GM21423 (cell line): ENCODE data around the gene TANC1.
"Not testable (repeated sequence)": the region's sequence is repeated elsewhere in the genome, so short reads cannot be mapped to it uniquely, and the experiment has no call there.

ENCODE experiments used
- ATAC-seq: cut with Tn5 transposase; IDR thresholded peaks from one replicate; pipeline ENCODE4 v1.9.1; 2021; ENCODE audit warnings: mild to moderate bottlenecking, moderate library complexity; ENCODE audit not compliant: unreplicated experiment

Gene TANC1

GRCh38 chr2:159082119-159082518 is 113.7 kb downstream of the TANC1 start:
- ATAC-seq: no peak

GRCh38 chr2:159084384-159085370 is 116.2 kb downstream of the TANC1 start:
- no peak for ATAC-seq

GRCh38 chr2:159086342-159086741 is 117.9 kb downstream of the TANC1 start:
- no peak for ATAC-seq

- ATAC-seq: no peak
These were observed 118.4 kb downstream of the TANC1 start for GRCh38 chr2:159086826-159087225.

GRCh38 chr2:159088906-159089305 is 120.5 kb downstream of the TANC1 start:
- no peak for ATAC-seq

GRCh38 chr2:159089543-159089942 is 121.1 kb downstream of the TANC1 start:
- ATAC-seq: no peak

- ATAC-seq: no peak
These were observed 122.2 kb downstream of the TANC1 start for GRCh38 chr2:159090514-159091201.

GRCh38 chr2:159091381-159091780 is 122.9 kb downstream of the TANC1 start:
- ATAC-seq: no peak

- ATAC-seq: no peak
These were observed 123.5 kb downstream of the TANC1 start for GRCh38 chr2:159091976-159092375.

- ATAC-seq: no peak
These were observed 125.1 kb downstream of the TANC1 start for GRCh38 chr2:159093497-159093896.

GRCh38 chr2:159094173-159094737 is 125.8 kb downstream of the TANC1 start:
- no peak for ATAC-seq

- no peak for ATAC-seq
These were observed 127.4 kb downstream of the TANC1 start for GRCh38 chr2:159095813-159096212.

GRCh38 chr2:159096302-159096855 is 127.9 kb downstream of the TANC1 start:
- not testable (repeated sequence) for ATAC-seq

GRCh38 chr2:159096901-159097300 is 128.5 kb downstream of the TANC1 start:
- ATAC-seq: no peak

- no peak for ATAC-seq
These were observed 129.9 kb downstream of the TANC1 start for GRCh38 chr2:159098361-159098760.

GRCh38 chr2:159098921-159099411 is 130.5 kb downstream of the TANC1 start:
- ATAC-seq: no peak

- ATAC-seq: no peak
These were observed 133.5 kb downstream of the TANC1 start for GRCh38 chr2:159101755-159102489.

- ATAC-seq: no peak
These were observed 135.0 kb downstream of the TANC1 start for GRCh38 chr2:159103411-159103810.

GRCh38 chr2:159106109-159106508 is 137.7 kb downstream of the TANC1 start:
- ATAC-seq: no peak

- ATAC-seq: no peak
These were observed 139.9 kb downstream of the TANC1 start for GRCh38 chr2:159108181-159108893.
